DLD1 (cell line): ENCODE measurements around the gene TRIM63.
"Not testable (repeated sequence)": the region's sequence is repeated elsewhere in the genome, so short reads cannot be mapped to it uniquely, and the experiment has no call there.

ENCODE experiments used
- in situ Hi-C: cut with HindIII; loops from 2 replicates; pipeline ENCODE4 v1.10.0; 2017; ENCODE audit warnings: low sequenced_read_pairs

TRIM63 gene

DNA sequence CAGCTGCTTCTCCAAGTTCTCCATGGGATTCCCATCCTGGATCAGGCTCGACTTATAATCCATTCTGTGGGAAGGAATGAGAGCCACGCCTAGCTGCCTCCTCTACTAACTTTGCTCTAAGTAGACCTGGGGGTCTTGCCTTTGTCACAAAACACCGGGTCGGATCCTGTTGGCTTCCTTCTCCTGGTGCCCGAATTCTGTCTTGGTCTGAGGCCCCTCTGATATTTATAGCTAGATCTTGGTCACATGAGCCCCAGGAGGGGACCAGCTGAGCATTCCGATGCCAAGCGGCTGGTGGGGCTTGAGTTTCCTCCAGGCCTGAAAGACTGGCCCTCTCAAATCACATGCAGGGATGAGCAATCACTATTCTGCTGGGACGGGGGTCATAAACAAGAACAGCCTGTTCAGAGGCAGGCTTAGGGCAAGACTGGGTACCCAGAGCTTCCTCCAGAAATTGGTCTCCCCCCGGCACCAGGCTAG is at the start of gene TRIM63:
Gene TRIM63 (minus strand): TSS at position 199 of the 480 bp plus-strand sequence. CDS start 136 bp downstream, at position 63.
- in situ Hi-C loops = no loop called here

DNA sequence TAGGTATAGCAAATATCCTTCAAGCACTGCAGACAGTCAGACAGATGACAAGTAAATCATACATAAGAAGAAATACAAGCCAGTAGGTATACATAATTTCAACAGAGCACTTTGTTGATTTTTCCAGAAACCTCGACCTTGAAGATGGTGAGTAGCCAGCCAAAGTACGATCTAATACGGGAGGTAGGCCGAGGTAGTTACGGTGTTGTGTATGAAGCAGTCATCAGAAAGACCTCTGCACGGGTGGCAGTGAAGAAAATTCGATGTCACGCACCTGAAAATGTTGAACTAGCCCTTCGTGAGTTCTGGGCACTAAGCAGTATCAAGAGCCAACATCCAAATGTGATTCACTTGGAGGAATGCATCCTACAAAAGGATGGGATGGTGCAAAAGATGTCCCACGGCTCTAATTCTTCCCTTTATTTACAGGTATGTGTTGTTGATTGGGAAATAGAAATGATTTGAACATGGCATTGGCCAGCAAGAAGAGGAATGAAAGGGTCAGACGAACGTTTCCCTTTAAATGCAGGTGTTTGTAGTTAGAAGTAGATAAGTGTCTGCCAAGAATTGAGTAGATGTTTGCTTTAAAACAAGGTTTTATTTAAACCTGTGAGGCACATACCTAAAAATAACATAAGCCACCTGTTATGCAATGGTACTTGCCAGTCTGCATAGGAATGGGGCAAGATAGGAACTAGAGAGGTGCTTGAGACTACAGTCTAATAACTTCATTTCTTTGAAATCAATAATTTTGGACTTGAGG is 46.9 kb upstream of the TRIM63 start:
- in situ Hi-C loops = no loop called here

DNA sequence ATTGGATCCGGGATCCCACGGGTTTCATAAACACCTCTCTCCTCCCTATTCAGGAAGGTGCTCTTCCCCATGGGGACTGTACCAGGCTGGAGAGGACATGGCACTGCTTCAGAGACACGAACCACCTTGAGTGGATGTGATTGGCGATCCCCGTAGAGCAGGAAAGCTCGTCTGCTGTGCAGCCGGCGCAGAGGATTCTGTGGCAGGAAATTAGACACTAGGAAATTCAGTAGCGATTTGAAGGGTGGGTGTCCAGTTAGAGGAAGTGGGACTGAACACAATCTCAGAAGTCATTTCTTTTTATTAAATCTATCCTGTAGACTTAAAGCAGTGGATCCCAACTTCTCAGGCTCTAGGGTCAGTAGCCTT is 45.0 kb upstream of the TRIM63 start:
- in situ Hi-C loops = no loop called here

GRCh38 chr1:26111530-26112406 is 44.3 kb upstream of the TRIM63 start, which contains the start of gene PDIK1L:
TSS of gene PDIK1L (plus strand) at chr1:26111824. CDS start at chr1:26114309, 2,485 bp downstream.
- in situ Hi-C loops = no loop called here

DNA sequence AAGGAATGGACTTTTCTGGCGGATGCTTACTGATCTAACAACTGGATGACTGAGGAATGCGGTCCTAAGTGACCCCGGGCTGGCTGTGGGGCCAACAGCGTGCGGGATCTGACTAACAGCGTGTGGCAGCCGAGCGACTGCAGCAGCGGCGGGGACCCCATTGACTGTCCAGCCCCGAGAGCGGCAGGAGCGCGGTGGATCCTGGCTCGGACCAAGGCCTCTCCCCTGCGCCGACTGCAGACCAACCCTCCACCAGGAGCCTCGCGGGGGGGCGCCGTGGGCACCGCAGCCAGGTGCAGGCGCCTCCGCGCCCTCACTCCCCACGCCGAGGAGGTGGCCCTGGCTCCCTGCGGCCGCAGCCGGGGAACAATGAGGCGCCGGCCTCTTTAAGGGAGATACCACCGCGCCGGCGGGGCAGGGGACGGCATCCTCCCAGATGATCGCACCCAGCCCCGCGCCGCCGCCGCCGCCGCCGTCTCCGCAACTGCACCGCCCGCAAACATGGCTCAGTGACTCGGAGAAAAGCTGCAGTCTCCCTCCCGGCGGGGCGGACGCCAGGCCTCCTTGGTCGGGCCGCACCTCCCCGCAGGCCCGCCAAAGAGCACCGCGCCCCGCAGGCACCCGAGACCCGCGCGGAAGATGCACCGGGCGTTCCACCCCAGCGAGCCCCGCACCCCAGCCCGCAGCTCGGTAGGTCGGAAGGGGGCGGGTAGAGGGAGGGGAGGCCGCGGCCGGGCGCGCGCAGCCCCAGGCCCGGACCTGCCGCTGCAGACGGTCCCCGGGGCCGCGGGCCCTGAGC is 43.5 kb upstream of the TRIM63 start:
- in situ Hi-C loops = no loop called here

DNA sequence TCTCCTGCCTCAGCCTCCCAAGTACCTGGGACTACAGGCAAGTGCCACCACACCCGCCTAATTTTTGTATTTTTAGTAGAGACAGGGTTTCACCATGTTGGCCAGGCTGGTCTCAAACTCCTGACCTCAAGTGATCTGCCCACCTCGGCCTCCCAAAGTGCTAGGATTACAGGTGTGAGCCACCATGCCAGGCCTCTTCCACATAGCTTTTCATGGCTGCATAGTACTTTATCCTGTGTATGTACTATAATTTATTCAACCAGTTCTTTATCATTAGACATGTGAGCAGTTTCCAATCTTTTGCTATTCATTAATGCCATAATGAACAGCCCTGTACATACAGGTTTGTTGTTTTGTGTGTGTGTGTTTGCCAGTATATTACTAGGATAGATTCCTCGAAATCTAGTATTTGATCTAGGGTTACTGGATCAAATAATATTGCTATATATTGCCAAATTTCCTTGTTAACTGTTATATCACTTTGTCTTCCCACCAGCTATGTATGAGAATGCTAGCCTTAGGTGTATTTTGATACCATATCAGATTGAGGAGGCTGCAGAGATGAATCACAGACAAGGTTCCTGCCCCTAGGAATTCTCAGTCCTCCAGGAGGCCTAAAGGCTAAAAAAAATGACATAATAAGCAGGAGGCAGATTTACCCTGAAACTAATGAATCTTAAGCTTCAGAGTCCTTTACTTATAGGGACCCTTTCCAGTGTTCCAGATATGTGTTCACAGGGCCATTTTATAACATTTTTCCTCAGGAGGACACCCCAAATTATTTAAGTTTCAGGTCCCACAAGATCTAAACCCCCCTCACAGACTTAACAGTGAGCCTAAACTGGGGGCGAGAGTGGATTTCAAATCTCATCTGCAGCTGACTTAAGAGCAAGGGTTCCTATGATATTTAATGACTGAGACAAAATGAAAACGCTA is 42.1 kb upstream of the TRIM63 start:
- in situ Hi-C loops = loop anchor here (10.0 kb wide), 1 partner anchor 115 kb away; the partner anchor contains the start of gene PAFAH2

GRCh38 chr1:26105226-26105548 is 37.8 kb upstream of the TRIM63 start:
- in situ Hi-C loops = loop anchor here (10.0 kb wide), 1 partner anchor 110 kb away; the partner anchor contains the start of gene PAFAH2

DNA sequence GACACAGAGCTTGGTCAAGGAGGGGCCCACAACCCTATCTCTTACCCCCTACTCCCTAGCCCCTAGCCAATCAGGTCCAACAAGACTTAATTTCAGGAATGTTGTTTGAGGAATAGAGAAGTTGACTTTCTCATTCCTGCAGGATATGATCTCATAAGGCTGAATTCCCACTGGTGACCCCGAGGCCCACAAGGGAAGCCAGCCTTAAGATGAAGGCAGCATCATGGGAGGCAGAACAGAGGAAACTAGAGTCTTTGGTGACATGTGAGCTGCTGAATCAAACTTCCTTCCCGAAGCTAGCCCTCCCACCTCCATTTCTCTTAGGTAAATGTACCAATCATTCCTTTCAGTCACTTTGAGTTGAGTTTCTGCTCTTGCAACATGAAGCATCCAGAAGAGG is 35.1 kb upstream of the TRIM63 start:
- in situ Hi-C loops = loop anchor here (5.0 to 10.0 kb wide), 3 partner anchors 45 to 108 kb away; partner anchors contain the start of gene PAFAH2

DNA sequence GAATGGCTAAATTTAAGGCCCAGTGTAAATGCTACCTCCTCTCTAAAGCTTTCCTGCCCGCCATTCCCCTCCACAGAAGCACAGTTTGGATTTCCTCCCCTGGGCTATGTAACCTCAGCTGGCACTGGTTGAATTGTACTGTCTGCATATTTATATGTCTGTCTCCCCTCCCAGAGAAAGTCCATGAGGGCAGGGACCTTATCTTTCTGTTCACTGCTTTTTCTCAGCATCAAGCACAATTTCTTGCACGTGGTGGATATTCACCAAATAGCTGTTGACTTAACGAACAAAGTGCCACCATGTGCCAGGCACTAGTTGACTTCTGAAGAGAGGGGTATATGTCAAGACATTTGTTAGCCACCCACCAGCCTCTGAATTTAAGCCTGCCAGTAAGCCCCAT is 34.7 kb upstream of the TRIM63 start:
- in situ Hi-C loops = loop anchor here (5.0 to 10.0 kb wide), 3 partner anchors 45 to 107 kb away; partner anchors contain the start of gene PAFAH2

GRCh38 chr1:26100204-26100603 is 32.8 kb upstream of the TRIM63 start:
- in situ Hi-C loops = loop anchor here (5.0 to 10.0 kb wide), 3 partner anchors 43 to 105 kb away; partner anchors contain the start of gene PAFAH2

DNA sequence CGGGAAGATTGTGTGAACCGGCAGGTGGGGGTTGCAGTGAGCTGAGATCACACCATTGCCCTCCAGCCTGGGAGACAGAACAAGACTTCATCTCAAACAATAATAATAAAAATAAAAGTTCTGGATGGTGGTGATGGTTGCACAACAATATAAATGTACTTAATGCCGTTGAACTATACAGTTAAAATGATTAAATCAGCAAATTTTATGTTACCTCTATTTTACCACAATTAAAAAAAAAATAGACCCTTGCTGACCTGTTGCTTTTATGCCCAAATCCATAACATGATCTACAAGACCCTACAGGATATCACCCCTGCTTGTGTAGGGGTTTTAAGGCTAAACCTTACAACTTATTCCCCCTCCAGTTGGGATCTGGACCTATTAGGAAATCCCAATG is 32.4 kb upstream of the TRIM63 start:
- in situ Hi-C loops = loop anchor here (5.0 to 10.0 kb wide), 3 partner anchors 42 to 105 kb away; partner anchors contain the start of gene PAFAH2

GRCh38 chr1:26098602-26099001 is 31.2 kb upstream of the TRIM63 start:
- in situ Hi-C loops = no loop called here

GRCh38 chr1:26097696-26098095 is 30.3 kb upstream of the TRIM63 start:
- in situ Hi-C loops = no loop called here

DNA sequence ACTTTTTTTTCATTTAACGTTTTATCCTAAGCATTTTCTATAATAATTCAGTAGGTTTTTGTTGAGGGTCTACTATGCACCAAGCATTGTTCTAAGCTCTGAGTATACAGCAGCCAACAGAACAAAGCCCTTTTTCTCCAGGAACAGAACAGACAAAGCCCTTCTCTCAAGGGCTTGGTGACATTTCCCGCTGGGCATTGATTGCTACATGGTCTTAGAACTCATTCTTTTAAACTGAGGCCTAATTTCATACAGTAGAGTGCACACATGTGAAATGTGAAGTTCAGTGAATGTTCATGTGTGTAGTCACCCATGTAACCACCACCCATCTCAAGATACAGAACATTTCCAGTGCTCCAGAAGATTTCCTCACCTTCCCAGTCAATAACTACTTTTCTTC is 29.0 kb upstream of the TRIM63 start:
- in situ Hi-C loops = no loop called here

- in situ Hi-C loops = no loop called here
Measured at GRCh38 chr1:26094677-26095383, 27.4 kb upstream of the TRIM63 start.

DNA sequence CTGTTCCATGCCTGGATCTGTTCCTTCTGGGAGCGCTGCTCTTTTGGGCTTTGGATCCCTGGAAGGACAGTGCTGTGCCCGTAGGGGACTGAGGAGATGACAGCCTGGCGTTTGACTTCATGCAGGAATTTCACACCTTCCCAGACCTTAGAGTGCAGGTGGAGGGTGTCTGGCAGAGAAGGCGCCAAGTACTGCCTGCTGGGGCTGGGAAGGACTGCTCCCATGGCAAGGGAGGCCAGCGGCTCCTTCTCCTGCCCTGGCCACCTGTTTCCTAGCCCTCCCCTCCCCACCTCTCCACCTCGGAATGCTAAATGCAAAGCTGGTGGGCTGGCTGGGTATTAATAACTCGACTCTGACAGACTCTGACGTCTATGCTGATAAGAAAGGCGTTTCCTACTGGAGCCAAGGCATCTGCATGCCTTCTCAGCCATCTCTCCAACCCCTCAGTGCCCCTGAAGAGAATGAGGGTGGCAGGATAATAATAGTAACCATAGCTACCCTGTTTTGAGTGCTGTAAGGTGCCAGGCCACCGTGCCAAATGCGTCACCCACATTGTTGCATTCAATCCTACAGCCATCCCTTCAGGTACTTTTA is 26.7 kb upstream of the TRIM63 start:
- in situ Hi-C loops = no loop called here

- in situ Hi-C loops = not testable (repeated sequence)
Measured at GRCh38 chr1:26093569-26093968, 26.1 kb upstream of the TRIM63 start.

GRCh38 chr1:26092422-26092821 is 25.0 kb upstream of the TRIM63 start:
- in situ Hi-C loops = no loop called here
